DND-41 (cell line): Measurements from ENCODE around the gene SMARCA2.

Experiments
- CTCF ChIP-seq: IDR thresholded peaks from 2 replicates; pipeline ENCODE4 v1.5.1; 2012; ENCODE audit warnings: borderline replicate concordance, low read length, moderate library complexity, mild to moderate bottlenecking; ENCODE audit not compliant: poor library complexity, severe bottlenecking; ENCODE audit errors: extremely low read depth
- EZH2 ChIP-seq: IDR thresholded peaks from 3 replicates; pipeline ENCODE4 v1.6.1; 2012; ENCODE audit warnings: borderline replicate concordance, low read depth, mild to moderate bottlenecking, moderate library complexity, low read length, inconsistent platforms; ENCODE audit not compliant: severe bottlenecking

- TF ChIP-seq EZH2 (no peak), CTCF (no peak)
Measured at GRCh38 chr9:2150338-2150737, 135.2 kb downstream of the SMARCA2 start.
